Stimulated activated CD8-positive, alpha-beta memory T cell treated with anti-CD3 and anti-CD28 coated beads, Interleukin-15, amount 100 ng/mL, for 24 hours (primary cell): ENCODE data around the gene IL1B.

Experiments
- DNase-seq: peaks from one replicate; pipeline ENCODE4 v3.0.0-alpha.2; 2020; ENCODE audit warnings: low read depth

IL1B gene

DNA sequence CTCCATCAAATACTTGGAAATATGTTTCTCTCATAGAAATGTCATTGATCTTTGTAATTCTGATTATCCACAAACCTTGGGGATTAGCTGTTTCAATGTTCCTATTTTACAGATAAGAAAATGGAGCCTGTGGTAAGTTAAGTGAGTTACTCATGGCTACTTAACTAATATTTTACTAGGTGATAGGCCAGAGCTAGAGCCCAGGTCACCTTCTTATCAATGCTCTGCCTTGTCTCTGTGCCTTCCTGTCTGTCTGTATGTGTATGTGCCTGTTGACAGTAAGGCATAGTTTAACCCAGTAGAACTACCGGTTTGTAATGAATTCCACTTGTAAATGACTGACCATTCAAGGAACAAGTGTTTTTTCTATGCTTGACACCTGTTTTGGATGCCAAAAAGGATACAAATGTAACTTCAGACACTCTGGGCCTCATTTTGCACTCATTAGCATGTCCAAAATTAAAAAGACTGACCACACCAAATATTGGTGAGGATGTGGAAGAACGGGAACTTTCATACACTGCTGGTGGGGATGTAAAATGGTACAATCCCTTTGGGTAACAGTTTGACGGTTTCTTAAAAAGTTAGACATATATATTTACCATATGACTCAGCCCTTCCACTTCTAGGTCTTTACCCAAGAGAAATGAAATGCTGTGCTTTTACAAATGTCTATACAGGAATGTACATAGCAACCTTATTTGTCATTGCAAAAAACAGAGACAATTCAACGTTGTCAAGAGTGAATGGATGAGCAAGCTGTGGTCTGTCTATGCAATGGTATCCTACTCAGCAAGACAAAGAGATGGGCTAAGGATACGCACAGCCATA, 32.7 kb downstream of the IL1B start:
- DNase-seq, result no peak

- no peak for DNase-seq
These were observed 35.5 kb downstream of the IL1B start for GRCh38 chr2:112800881-112801583.

DNA sequence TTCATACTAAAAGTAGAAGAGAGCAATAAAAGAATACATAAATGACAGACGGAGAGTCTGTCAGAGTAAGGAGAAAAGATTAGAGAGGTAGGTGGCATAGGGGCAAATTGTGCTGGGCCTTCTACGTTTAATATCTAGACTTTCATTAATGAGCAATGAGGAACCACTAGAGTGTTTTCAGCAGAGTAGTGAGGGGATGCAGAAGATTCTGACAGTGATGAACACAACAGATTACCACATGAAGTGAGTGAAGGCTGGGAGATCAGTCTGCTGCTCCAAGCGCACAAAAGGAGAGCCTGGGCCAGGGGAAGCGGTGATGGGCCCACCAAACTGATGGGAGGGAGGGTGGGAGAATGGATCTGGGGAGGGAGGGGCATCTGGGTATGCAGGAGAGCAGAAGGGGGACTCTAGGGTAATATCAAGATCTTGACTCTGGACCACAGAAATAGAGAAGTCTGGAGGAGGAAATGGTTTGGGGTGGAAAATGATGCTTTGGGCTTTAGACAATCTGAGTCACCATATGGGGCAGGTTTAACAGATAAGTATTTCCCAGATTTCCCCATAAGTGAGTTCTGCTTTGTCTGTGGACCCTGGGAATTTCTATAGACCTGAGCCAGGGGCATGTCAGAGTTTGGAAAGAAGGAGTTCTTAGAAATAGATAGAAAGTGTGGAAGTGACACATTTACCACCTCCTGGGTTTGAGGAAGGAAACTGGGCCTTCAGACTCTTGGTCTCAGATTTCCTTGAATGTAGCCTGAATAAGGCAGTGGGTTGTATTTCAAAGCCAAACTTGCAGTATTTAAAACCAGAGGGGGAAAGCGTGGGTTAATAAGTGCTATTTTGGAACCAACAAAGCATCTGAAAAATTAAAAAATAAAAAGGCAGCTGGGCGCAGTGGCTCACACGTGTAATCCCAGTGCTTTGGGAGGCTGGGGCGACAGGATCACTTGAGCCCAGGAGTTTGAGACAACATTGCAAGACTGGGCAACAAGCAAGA, 37.3 kb downstream of the IL1B start:
- DNase-seq, result no peak

GRCh38 chr2:112796486-112796885, 40.1 kb downstream of the IL1B start:
- DNase-seq, result no peak

- DNase-seq, result no peak
These were observed 40.8 kb downstream of the IL1B start for GRCh38 chr2:112795774-112796173.

GRCh38 chr2:112794841-112795240, 41.7 kb downstream of the IL1B start:
- no peak for DNase-seq

DNA sequence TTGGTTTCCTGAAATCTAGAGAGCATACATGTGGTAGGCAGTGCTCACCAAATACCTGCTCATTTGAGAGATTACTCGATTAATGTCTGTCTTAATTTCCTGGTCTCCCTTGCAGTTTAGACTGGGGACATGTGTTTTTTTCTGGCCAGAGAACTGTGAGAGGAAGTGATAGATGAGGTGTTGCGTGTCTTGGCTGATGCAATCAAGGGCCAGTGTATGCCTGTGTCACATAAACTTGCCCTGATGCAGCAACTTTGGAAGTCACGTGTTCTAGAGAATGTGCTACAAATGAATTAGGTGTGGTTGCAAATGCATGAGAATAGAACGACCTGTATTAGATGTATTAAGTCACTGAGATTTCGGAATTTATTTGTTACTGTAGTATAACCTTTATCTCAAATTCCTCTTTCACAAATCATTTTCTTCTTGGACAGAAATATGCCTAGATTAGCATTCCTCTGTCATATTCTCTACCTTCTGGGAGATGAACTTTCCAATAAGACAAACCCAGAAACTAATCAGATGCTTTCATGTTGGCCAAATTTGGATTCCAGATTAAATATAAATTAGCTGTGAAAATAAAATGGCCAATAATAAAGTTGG, 42.3 kb downstream of the IL1B start:
- no peak for DNase-seq

GRCh38 chr2:112793449-112793978, 43.1 kb downstream of the IL1B start:
- no peak for DNase-seq

DNA sequence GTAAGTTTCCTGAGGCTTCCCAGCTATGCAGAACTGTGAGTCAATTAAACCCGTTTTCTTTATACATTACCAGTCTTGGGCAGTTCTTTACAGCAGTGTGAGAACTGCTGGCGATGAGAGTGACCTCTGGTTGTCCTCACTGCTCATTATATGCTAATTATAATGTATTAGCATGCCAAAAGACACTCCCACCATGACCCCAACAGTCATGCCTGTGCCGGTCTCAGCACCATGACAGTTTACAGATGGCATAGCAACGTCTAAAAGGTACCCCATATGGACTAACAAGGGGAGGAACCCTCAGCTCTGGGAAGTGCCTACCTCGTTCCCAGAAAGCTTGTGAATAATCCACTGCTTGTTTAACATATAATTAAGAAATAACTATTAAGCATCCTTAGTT, 44.2 kb downstream of the IL1B start:
- no peak for DNase-seq

DNA sequence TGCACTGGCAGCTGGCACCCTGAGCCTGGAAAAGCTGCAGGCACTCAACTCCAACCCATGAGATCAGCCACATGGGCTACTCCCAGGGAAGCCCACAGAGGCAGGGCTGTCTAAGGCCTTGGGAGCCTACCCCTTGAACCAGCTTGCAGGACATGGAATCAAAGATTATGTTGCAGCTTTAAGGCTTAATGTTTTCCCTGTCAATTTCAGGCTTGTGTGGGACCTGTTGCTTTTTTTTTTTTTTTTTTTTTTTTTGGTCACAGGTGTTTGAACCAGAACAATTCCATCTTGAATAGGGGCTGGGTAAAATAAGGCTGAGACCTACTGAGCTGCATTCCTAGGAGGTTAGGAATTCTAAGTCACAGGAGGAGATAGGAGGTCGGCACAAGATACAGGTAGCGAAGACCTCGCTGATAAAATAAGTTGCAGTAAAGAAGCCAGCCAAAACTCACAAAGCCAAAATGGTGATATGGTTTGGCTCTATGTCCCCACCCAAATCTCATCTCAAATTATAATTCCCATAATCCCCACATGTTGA, 44.8 kb downstream of the IL1B start:
- no peak for DNase-seq

DNA sequence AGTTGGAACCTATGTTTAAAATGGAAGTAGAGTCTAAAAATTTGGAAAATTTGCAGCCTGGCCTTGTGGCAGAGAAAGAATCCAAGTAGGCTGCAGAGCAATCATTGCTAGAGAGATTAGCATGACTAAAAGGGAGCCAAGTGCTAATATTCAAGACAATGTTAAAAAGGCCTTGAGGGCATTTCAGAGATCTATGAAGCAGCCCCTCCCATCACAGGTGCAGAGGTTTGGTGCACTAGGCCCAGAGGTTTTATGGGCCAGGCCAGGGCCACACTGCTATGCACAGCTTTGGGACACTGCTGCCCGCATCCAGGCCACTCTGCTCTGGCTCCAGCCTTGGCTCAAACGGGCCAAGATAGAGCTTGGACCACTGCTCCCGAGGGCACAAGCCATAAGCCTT, 45.6 kb downstream of the IL1B start:
- no peak for DNase-seq

- DNase-seq, result no peak
These were observed 46.3 kb downstream of the IL1B start for GRCh38 chr2:112790305-112790704.

DNA sequence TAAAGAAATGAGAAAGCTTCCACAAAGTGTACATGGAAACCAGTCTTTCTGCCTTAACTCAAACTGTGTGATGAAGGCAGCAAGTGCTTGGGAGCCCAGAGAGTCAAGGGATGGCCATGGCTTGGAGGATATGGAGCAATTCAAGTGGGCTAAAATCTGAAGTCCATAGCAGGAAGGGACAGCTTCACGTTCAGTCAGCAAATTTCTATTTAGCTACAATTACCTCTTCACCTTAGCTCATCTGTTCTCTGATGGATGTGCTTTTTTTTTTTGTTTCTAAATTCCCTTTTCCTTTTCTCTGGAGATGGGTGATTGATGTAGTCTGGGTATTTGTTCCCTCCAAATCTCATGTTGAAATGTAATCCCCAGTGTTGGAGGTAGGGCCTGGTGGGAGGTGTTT, 47.4 kb downstream of the IL1B start:
- no peak for DNase-seq

DNA sequence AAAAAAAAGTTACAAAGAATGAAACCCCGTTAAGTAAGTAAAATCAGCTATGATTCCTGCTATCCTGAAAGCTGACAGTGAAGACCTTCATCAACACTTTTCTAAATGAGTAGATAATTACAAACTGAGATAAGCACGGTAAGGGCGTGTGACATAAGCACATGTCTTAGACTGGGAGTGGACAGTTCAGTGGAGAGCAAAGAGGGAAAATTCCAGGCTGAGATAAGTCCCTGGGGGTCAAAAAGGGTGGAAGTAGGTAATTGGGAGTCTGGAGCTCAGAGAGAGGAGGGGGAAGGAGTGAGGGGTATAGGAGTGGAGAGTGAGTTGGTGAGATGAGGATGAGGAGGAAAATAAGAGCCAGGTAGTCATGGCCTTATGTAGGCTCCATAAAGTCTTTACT, 47.9 kb downstream of the IL1B start:
- DNase-seq, result no peak

- no peak for DNase-seq
These were observed 48.7 kb downstream of the IL1B start for GRCh38 chr2:112787729-112788393.

GRCh38 chr2:112787294-112787693, 49.3 kb downstream of the IL1B start:
- no peak for DNase-seq

GRCh38 chr2:112784199-112785189, 52.1 kb downstream of the IL1B start, which contains the start of gene IL1A:
Gene IL1A, minus strand, starts transcription at chr2:112784493. Its CDS starts 723 bp downstream, at chr2:112783770.
- DNase-seq, result no peak

- no peak for DNase-seq
These were observed 53.3 kb downstream of the IL1B start for GRCh38 chr2:112783187-112783714.

DNA sequence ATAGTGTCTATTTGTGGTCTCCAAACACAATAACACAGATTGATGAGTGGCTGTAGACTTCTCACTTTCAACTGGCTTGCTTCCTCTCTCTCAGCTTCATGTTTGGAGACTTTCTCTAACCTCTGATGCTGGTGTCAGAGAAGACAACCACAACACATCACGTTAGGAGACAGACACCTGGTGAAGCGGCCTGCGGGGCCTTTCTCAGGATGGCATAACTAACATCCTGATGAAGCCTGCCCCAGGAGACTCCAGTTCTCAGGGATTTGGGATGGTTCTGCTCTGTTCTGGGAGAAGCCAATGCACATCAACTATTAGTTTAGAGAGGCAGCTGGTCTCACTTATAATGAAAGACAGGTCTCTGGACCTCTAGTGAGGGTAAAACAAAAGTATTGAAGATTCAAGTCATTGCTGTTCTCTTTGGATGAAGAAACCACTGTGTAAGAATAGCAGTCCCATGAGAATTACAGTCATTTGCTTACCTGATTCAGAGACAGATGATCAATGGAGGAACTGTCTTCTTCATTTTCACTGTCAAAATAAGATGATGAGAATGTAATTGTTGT, 54.3 kb downstream of the IL1B start:
- DNase-seq, result no peak
